ENCODE measurements around the gene ZNF593OS. TPM values are rescaled to one million over a fixed set of nuclear protein-coding genes. Genes with fewer than 3 reads are reported as not detected.

Gene ZNF593OS
- total RNA-seq, 1 experiment from 2014 or later, result not detected

DNA sequence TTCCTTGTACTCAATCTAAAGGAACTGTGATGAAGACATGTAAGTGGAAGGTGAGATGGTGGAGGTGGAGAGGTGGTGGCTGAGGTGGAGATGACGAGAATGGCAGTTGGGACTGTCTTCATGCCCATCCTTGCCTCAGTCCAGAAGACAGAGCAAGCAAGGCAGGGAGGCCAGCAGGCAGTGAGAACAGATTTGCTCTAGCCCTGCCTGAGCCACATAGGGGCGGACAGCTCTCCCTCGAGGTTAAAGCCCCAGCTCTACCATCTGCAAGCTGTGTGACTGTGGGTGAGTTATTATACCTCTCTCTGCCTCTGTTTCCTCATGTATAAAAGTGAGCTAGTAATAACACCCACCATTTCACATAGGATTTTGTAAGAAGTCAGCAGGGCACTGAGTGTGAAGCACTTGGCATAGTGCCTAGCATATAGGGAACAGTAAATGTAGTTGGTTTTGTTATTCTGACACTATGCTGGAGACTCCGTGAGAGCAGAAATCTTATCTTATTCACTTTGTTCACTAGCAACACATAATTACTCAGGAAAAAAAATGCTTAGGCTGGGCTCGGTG, 17.6 kb downstream of the ZNF593OS start:
- H3K9me3 ChIP-seq (ENCODE audit: control insufficient read depth, low read depth, low read length), result no peaks in the 10 kb centered on the region
- H3K4me1 Mint-ChIP-seq, result peaks cover 32 to 45% of the 10 kb centered on the region in 2 experiments
- H3K27me3 ChIP-seq (ENCODE audit: insufficient read depth, low read length), result peaks cover 31% of the 10 kb centered on the region; the same call in 1 of the 2 replicates

More for the DNA sequence above, 17.6 kb downstream of the ZNF593OS start:
- Histone ChIP-seq H3K23me2 (ENCODE audit: insufficient read length, low read depth, low read length, poor library complexity, severe bottlenecking) (peaks cover 13% of the 10 kb centered on the region), H2BK20ac (ENCODE audit: low read depth, low read length, poor library complexity, severe bottlenecking) (no peak overlapping the region), H2BK12ac (ENCODE audit: insufficient read length, low read depth, low read length) (no peak overlapping the region), H3K9ac (ENCODE audit: extremely low read depth, insufficient read length, low read length) (no peak overlapping the region), H3K27ac (ENCODE audit: insufficient read length, low read depth, low read length) (no peak overlapping the region), H4K91ac (ENCODE audit: insufficient read length, low read depth, low read length) (no peak overlapping the region), H3K56ac (ENCODE audit: insufficient read length, low read depth, low read length) (no peak overlapping the region), H2BK120ac (ENCODE audit: low read depth, low read length, poor library complexity, severe bottlenecking) (no peak overlapping the region), H2AK5ac (ENCODE audit: insufficient read length, low read length) (no peak overlapping the region), H3K79me1 (ENCODE audit: insufficient read depth, low read depth, low read length, poor library complexity, severe bottlenecking) (no peaks in the 10 kb centered on the region), H4K20me1 (ENCODE audit: control insufficient read depth, insufficient read depth, insufficient read length) (no peaks in the 10 kb centered on the region), H3K4me1 (ENCODE audit: insufficient read depth, low read length) (peaks cover 10% of the 10 kb centered on the region; the same call in 1 of the 2 replicates), H4K8ac (replicated peaks; ENCODE audit: insufficient read length, low read depth, low read length) (no peak overlapping the region), H4K5ac (ENCODE audit: insufficient read length, low read depth, low read length) (no peak overlapping the region), H3K79me2 (ENCODE audit: insufficient read depth, low read length) (no peaks in the 10 kb centered on the region), H3T11ph (ENCODE audit: low read length) (no peak overlapping the region), H3K14ac (ENCODE audit: insufficient read depth, low read length) (no peak overlapping the region), H2BK15ac (ENCODE audit: low read depth, low read length) (no peak overlapping the region), H2AFZ (ENCODE audit: low read length) (no peak overlapping the region), H3K4me2 (ENCODE audit: insufficient read depth, insufficient read length, low read length) (no peak overlapping the region), H3K4ac (ENCODE audit: low read depth, low read length) (no peak overlapping the region), H3K23ac (ENCODE audit: insufficient read length, low read depth, low read length) (no peak overlapping the region), H3K18ac (ENCODE audit: insufficient read length, low read depth, low read length) (no peak overlapping the region), H2BK5ac (ENCODE audit: insufficient read length, low read length) (no peak overlapping the region)
- Mint-ChIP-seq H3K27ac (no peak overlapping the region), H3K9me3 (no peaks in the 10 kb centered on the region), H3K4me3 (no peak overlapping the region), H3K27me3 (ENCODE audit: low read depth) (peaks cover 100% of the 10 kb centered on the region), H3K36me3 (ENCODE audit: insufficient read depth in 1 of 3, low read depth in 3 of 3) (no peaks in the 10 kb centered on the region)
- DNase-seq, result no peak
- no CpG with 5 or more reads among the region's 5 CpGs for WGBS (ENCODE audit: extremely low coverage, insufficient read length, low lambda C conversion rate)
- TF ChIP-seq, protein P1, sequence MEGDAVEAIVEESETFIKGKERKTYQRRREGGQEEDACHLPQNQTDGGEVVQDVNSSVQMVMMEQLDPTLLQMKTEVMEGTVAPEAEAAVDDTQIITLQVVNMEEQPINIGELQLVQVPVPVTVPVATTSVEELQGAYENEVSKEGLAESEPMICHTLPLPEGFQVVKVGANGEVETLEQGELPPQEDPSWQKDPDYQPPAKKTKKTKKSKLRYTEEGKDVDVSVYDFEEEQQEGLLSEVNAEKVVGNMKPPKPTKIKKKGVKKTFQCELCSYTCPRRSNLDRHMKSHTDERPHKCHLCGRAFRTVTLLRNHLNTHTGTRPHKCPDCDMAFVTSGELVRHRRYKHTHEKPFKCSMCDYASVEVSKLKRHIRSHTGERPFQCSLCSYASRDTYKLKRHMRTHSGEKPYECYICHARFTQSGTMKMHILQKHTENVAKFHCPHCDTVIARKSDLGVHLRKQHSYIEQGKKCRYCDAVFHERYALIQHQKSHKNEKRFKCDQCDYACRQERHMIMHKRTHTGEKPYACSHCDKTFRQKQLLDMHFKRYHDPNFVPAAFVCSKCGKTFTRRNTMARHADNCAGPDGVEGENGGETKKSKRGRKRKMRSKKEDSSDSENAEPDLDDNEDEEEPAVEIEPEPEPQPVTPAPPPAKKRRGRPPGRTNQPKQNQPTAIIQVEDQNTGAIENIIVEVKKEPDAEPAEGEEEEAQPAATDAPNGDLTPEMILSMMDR (conservative IDR thresholded peaks at IDR 0.05), result no peak

Data from H9 (cell line).